ENCODE measurements around the gene POLR1G.

POLR1G gene

GRCh38 chr19:45442778-45443461, 36.5 kb downstream of the POLR1G start:
- no peak for TF ChIP-seq CTCF (IDR thresholded peaks at IDR 0.05; ENCODE audit: insufficient read depth, low read depth, low read length, missing control alignments)
- DNase-seq (ENCODE audit: low read depth) = peak; percentile 40
- peak overlapping the region; percentile 55 for H3K4me3 ChIP-seq (ENCODE audit: low read length)

- peak overlapping the region; percentile 55 for H3K4me3 ChIP-seq (ENCODE audit: low read length)
- peak; percentile 94 for DNase-seq (ENCODE audit: low read depth)
- TF ChIP-seq CTCF (IDR thresholded peaks at IDR 0.05; ENCODE audit: insufficient read depth, low read depth, low read length, missing control alignments) = no peak
These were observed 37.2 kb downstream of the POLR1G start for GRCh38 chr19:45443462-45444317.

- TF ChIP-seq CTCF (IDR thresholded peaks at IDR 0.05; ENCODE audit: insufficient read depth, low read depth, low read length, missing control alignments) = no peak
- DNase-seq (ENCODE audit: low read depth) = peak; percentile 53
- H3K4me3 ChIP-seq (ENCODE audit: low read length) = peak overlapping the region; percentile 10
These were observed 38.0 kb downstream of the POLR1G start for GRCh38 chr19:45444318-45445041.

- no peak for DNase-seq (ENCODE audit: low read depth)
- H3K4me3 ChIP-seq (ENCODE audit: low read length) = no peak overlapping the region
- no peak for TF ChIP-seq CTCF (IDR thresholded peaks at IDR 0.05; ENCODE audit: insufficient read depth, low read depth, low read length, missing control alignments)
These were observed 38.7 kb downstream of the POLR1G start for GRCh38 chr19:45445139-45445538.

GRCh38 chr19:45446295-45446694, 39.9 kb downstream of the POLR1G start:
- H3K4me3 ChIP-seq (ENCODE audit: low read length) = no peak overlapping the region
- TF ChIP-seq CTCF (IDR thresholded peaks at IDR 0.05; ENCODE audit: insufficient read depth, low read depth, low read length, missing control alignments) = peak; percentile 19
- peak; percentile 56 for DNase-seq (ENCODE audit: low read depth)

GRCh38 chr19:45446944-45447343, 40.5 kb downstream of the POLR1G start:
- DNase-seq (ENCODE audit: low read depth) = peak; percentile 100
- H3K4me3 ChIP-seq (ENCODE audit: low read length) = no peak overlapping the region
- TF ChIP-seq CTCF (IDR thresholded peaks at IDR 0.05; ENCODE audit: insufficient read depth, low read depth, low read length, missing control alignments) = no peak

Measured in epithelial cell of esophagus (primary cell).